ENCODE measurements around the gene RGL4.

RGL4 gene

DNA sequence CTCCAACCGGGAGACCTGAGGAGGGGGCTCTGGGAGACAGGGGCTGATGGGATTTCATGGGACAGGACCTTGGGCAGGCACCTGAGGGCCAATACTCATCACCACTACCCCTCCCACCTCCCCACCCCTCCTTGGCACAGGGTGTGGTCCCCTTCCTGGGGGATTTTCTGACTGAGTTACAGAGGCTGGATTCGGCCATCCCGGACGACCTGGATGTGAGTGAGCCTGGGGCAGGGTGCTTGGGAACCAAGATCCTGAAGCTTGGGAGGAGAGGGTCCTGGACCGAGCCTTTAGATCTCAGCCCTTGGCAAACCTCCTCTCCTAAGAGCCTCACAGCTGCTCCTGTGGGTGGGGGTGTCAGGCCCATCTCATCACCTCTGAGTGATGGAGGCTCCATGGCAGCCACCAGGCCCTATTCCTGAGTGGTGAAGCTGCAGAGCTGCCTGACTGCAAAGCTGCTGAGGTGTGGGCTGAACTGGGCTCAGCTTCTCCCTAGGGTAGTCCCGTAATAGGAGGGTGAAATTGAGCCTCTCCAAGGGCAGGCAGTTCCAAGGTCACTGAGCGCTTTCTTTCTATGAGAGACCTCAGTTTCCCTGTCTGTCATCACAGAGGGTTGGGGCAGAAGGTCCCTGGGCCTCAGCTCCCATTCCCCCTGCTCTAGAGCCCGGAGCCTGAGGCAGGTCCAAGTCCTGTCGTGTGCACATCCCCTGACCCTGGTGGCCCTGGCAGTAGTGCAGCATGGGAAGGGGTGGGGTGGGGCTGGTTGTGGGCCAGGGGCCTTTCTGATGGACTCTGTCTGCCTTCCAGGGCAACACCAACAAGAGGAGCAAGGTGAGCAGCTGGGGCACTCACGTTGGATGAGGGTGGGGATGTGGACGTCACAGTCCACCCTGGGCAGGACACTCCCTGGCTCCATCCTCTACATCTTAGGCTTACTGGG is 6.5 kb downstream of the RGL4 start:
- no peak for DNase-seq (ENCODE audit: extremely low read depth in 1 of 2, low read depth in 1 of 2)

DNA sequence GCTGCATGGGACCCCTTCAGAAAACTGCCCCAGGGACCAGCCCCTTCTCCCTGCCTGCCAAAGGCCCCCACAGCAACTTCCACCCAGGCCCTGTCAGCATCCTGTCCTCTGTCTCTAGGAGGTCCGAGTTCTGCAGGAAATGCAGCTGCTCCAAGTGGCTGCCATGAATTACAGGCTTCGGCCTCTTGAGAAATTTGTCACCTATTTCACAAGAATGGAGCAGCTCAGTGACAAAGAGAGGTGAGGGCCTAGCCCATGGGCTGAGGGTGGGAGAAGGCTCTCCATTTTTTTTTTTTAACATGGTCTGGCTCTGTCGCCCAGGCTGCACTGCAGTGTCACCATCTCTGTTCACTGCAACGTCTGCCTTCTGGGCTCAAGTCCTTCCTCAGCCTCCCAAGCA is 7.3 kb downstream of the RGL4 start:
- DNase-seq (ENCODE audit: extremely low read depth in 1 of 2, low read depth in 1 of 2) = no peak

DNA sequence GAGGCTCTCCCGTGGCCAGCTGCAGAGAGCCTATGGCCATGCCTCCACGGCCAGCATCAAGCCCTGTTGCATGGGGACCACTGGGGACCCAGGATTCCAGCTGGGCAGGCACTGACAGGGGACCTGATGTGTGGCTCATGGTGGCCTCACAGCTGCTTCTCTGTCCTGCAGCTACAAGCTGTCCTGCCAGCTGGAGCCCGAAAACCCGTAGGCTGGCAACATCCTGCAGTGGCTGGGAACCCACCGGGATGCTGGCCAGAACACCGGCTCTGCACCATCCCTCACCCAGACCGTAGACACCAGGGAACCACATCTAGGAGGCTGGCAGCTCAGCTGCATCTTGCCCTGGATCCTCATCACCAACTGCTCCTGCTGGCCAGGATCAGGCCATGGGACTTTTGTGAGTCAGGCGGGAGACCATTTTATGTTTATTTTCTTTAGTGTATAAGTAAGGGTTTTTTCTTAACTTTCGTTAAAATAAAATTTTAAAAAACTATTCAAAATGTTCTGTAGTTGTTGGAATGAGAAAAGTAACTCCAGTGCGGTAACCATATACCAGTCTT is 7.9 kb downstream of the RGL4 start:
- DNase-seq (ENCODE audit: extremely low read depth in 1 of 2, low read depth in 1 of 2) = no peak

DNA sequence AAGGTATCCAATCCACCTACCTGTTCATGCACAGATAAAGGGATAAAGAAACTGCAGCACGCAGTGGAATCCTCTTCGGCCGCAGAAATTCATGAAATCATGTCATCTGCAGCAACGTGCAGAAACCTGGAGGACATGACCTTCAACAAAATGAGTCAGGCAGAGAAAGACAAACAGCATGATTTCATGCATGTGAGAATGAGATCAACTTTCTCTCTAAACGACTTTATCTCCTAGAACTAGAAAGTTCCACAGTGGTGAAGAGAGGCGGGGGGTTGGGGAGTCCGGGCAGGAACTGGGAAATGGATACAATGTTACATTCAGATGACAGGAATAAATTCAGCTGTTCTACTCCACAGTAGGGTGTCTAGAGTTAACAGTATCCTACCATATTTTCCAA is 9.9 kb downstream of the RGL4 start:
- no peak for DNase-seq (ENCODE audit: extremely low read depth in 1 of 2, low read depth in 1 of 2)

DNA sequence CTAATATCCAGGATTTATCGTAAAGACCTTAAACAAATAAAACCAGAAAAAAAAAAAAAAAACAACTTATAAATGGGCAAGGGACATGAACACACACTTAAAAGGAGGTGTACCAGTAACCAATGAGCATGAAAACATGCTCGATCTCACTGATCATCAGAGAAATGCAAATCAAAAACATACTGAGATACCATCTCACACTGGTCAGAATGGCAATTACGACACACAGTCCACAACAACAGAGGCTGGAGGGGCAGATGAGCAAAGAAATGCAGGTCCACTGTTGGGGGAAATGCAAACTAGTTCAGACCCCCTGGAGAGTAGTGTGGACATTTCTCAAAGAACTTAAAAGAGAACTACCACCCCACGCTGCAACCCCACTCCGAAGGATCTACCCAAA is 13.2 kb downstream of the RGL4 start:
- no peak for DNase-seq (ENCODE audit: extremely low read depth in 1 of 2, low read depth in 1 of 2)

DNA sequence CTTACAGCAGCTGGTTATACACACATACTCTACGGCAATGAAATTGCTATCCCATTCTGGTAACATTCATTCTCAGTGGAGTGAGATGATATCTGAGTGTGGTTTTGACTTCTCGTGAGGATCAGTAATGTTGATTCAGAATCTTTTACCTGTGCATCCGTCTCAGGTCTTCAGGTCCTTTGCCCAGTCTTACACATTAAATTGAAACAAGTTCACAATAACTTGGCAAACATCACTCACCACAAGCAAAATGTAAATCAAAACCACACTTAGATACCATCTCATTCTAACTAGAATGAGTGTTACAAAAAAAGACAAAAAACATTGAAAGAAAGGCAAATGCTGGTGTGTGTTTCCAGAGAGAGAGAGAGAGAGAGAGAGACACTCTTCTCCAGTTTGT is 14.0 kb downstream of the RGL4 start:
- no peak for DNase-seq (ENCODE audit: extremely low read depth in 1 of 2, low read depth in 1 of 2)

DNA sequence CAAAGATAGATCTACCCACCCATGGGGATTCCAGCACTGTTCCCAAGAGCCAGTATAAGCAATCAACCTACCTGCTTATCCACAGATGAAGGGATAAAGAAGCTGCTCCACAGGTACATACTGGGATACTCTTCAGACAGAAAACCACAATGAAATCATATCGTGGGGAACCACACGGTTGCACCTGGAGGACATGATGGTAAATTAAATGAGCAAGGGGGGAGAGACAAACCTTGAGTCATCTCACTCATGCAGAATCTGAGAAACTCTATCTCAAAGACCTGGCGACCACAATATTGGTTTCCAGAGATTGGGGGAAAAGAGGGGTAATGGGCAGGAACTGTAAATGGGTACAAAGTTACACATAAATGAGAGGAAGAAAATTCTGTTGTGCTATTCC is 14.5 kb downstream of the RGL4 start:
- DNase-seq (ENCODE audit: extremely low read depth in 1 of 2, low read depth in 1 of 2) = no peak

DNA sequence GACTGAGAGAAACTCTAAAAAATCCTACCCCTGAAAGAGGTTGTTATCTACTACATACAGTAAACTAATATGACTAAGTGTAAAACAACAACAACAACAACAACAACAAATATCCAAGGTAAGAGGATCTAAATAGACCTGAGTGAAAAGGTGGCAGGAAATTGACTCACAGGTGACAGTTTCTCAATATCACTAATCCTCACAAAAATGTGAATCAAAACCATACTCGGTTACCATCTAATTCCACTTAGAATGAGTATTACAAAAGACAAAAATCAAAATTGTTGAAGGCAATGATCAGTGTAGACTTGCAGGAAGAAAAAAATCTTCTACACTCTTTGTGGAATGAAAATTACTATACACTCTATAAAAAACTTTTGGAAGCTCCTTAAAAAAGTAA is 17.5 kb downstream of the RGL4 start:
- DNase-seq (ENCODE audit: extremely low read depth in 1 of 2, low read depth in 1 of 2) = no peak

DNA sequence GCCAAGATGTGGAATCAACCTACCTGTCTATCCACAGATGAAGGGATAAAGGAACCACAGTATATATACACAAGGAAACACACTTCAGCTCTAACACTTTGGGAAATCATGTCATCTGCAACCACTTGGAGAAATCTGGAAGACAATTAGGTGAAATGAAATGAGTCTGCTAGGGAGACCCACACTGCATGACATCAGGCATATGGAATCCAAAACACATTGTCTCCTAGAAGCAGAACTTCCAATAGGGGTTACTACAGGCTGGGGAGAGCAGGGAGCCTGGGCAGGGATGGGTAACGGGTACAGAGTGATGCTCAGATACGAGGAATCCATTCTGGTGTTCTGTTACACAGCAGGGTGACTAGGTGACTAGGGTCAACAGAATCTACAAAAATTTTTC is 18.3 kb downstream of the RGL4 start:
- no peak for DNase-seq (ENCODE audit: extremely low read depth in 1 of 2, low read depth in 1 of 2)

DNA sequence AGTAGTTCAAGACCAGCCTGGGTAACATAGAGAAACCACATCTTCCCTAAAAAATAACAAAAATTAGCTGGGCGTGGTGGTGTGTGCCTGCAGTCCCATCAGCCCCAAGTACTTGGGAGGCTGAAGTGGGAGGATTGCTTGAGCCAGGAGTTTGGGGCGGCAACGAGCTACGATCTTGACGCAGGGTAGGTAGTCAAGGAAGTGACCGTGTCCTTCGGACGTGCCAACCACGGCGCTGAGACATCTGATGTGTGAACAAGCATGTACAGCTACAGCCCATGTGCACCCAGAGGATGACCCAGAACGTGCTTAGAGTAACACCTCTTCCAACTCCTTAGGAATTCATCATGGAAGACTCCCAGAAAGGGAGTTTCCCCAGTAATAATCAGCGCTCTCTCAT is 21.4 kb downstream of the RGL4 start:
- no peak for DNase-seq (ENCODE audit: extremely low read depth in 1 of 2, low read depth in 1 of 2)

DNA sequence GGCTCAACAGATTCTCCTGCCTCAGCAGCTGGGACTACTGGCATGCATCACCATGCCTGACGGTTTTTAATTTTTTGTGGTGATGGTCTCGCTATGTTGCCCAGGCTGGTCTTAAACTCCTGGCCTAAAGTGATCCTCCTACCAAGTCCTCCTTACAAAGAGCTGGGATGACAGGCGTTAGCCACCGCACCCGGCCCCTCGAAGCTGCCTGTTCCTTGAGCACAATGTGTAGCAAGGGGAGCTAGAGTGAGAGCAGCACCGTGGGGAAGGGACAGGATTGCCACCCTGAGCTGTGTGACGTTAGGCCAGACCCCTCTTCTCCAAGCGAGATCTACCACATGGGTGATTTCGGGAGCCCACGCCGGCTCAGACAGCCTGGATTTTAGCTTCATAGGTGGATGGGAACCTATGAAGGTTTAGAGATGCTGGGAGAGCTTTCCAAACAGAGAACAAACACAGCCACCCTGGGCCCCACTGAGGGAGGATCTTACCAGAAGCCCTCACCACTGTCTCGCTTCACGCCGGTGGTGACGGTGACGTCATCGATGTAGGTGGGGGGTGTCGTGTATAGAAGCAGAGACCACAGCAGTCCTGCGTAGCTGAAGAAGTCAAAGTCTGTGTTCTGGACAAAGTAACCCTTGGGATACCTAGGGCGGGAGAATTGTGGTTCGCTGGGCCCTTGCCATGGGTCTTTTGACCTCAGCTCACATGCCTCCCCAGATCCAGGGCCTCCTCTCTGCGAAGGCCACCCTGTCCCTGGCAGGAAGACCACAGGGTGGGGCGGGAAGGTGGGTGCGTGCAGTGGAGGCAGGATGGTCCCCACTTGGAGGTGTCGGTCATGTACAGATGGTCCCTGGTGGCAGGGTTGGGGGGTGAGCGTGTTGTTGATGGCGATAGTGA is 23.1 kb downstream of the RGL4 start:
- no peak for DNase-seq (ENCODE audit: extremely low read depth in 1 of 2, low read depth in 1 of 2)

DNA sequence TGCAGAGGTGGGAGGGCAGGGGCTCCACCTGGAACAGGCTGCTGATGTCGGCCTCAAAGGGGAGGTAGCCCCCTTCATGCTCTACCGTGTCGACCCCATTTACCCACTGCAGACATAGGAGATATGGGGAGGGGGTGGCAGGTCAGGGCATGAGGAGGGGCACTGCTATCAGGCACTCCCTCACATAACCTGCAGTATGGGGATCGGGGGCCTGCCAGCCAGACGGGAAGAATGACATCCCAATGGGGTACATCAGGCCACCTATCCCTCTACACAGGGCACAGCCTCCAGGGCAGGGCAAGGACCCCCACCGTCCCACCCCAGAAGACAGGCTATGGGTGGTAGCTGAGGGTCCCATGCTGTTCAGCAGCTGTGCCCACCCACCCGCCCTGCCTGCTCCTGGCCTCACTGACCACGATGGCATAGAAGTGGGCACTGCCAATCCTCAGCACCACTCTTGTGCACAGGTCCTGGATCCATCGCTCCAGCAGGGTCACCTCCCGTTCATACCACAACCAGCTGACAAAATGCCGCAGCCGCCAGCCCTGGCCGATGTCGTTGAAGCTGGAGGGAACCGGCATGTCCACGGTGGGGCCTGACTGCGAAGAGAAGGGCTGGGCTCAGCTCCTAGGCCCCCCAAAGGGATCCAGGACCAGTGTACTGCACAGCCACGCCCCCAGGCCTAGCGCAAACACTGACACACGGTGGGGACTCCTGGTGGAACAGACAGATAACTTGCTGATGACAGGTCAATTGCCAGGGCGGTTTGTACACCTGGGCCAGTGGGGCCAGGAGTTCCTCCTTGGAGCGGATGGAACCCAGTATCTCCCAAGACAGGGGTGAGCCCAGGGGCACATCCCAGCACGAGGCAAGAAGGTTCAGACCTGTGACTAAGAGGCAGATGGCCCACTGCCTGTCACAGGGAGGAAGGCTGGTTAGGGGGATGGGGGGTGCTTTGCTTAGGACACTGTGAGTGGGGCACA is 24.1 kb downstream of the RGL4 start:
- DNase-seq (ENCODE audit: extremely low read depth in 1 of 2, low read depth in 1 of 2) = no peak

DNA sequence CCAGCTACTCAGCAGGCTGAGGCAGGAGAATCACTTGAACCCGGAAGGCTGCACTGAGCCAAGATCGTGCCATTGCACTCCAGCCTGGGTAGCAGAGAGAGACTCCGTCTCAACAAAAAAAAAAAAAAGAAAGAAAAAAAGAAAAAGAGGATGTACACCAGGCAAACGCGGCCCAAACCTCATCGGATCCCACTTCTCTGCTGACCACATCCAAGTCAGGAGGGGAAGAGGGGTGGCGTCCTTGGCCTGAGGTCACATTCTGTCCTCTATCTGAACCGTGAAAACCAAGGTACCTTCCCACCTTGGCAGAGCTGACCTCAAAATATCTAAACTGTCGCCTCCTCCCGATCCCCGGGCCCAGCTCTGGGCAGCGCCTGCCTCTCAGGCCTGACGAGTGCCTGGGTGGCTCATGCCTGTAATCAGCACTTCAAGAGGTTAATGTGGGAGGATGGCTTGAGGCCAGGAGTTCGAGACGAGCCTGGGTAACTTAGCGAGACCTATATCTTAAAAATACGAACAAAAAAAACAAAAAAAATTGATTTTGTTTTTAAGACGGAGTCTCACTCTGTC is 25.1 kb downstream of the RGL4 start:
- DNase-seq (ENCODE audit: extremely low read depth in 1 of 2, low read depth in 1 of 2) = no peak

DNA sequence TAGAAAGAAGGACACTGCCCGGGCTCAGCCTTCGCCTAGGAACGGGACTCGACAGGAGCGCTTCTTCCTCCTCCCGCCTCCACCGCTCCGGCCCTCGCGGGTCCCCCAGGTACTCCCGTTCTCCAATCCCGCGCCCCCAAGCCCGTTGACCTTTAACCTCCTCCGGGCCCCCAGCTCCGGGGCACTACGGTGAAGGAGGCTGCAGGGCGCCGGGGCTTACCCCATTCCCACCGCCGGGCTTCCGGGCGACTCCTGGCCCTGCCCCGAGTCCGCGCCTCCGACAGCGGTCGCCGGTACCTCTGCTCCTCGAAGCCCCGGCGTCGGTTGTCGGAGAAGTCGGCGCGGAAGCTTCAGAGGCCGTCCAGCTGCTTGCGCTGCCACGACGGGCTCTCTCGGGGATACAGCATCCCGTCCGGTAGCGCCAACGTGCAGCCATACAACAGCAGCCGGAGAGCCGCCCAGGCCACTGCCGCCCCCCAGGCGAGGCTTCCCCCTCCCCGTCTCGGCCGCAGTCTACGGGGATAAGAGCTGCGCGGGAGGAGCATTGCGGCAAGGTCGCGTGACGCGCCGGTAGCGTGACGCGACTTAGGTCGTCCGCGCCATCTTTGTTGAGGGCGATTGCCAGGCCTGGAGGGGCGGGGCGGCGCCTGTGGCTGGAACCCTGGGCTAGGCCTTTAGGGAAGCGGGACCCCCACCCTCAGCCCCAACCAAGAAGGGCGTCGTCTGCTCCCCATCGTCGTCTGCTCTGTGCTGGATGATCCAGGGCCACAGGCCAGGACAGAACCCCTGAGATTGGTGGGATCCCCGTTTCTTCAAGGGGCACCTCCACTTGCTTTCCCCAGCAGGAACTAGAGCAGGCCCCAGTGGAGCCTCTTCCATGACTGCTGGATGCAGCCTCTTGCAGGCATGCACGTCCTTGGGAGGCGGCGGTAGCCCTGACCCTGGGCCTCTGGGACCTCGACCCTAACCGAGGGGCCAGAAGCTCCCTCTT is 26.3 kb downstream of the RGL4 start:
- DNase-seq (ENCODE audit: extremely low read depth in 1 of 2, low read depth in 1 of 2) = peak; percentile 55 to 70

DNA sequence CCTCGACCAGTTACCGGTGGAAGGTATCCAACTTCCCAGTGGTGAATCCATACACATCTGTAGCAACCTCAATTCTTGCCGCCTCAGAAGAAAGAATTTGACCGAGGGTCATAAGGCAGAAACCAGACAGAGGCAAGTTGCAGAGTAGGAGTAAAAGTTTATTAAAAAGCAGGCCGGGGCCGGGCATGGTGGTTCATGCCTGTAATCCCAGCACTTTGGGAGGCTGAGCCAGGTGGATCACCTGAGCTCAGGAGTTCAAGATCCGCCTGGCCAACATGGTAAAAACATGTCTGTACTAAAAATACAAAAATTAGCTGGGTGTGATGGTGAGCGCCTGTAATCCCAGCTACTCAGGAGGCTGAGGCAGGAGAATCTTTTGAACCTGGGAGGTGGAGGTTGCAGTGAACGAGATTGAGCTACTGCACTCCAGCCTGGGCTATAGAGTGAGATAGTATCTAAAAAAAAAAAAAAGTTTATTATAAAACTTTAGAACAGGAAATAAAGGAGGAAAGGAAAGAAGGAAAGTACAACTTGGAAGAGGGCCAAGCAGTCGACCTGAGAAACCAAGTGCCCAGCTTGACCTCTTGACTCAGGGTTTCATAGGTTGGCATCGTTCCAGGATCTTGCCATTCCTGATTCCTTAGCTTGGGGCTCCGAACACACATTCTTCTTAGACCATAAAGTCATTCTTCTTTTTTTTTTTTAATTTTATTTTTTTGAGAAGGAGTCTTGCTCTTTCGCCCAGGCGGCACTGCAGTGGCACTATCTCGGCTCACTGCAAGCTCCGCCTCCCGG is 27.8 kb downstream of the RGL4 start:
- no peak for DNase-seq (ENCODE audit: extremely low read depth in 1 of 2, low read depth in 1 of 2)

DNA sequence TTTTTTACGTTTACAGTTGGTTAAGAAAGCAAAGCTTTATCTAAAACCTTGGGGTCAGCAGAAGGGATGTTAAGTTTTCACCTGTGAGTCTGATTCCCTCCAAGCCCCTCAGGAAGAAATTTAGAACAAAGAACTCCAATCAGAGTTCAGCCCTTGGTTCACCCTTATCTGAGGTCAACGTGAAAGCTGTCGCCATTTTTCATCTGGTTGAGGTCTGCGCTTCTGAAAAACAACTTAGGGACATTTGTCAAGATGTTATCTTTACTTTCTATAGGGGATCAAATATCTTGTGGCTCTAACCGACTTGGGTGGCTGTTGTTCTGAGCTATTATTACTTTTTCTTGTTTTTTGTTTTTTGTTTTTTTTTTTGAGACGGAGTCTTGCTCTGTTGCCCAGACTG is 30.0 kb downstream of the RGL4 start:
- DNase-seq (ENCODE audit: extremely low read depth in 1 of 2, low read depth in 1 of 2) = no peak

DNA sequence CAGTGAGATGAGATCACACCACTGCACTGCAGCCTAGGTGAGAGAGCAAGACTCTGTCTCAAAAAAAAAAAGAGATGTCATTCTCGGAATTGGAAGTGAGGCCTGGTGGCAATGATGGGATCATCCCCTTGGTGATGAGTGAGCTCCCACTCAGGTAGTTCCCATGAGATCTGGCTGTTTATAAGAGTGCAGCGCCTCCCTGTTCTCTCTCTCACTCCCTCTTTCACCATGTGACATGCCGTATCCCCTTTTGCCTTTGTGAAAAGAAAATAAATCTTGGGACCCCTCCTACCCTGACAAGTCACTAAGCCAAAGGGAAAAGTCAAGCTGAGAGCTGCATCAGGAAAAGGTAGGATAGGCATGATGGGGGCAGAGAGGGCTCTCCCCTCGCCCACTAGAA is 31.3 kb downstream of the RGL4 start:
- DNase-seq (ENCODE audit: extremely low read depth in 1 of 2, low read depth in 1 of 2) = no peak

DNA sequence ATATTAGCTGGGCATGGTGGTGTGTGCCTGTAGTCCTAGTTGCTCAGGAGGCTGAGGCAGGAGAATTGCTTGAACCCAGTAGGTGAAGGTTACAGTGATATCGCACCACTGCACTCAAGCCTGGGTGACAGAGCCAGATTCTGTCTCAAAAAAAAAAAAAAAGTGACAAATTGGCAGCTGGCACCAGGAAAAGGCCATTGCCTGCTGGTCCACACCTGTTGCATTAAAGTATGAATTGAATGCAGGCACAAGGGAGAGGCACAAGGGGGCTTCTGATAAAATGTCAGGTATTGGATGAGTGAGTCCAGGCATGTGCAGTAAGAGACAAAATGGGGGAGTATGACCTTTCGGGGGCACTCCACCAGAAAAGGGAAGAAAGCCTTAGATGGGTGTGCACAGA is 31.9 kb downstream of the RGL4 start:
- no peak for DNase-seq (ENCODE audit: extremely low read depth in 1 of 2, low read depth in 1 of 2)
